GM19397 (cell line): Measurements from ENCODE around the gene RPS6KA2.

Experiments used
- ATAC-seq: cut with Tn5 transposase; IDR thresholded peaks from one replicate; pipeline ENCODE4 v1.9.1; 2021; ENCODE audit warnings: mild to moderate bottlenecking, moderate library complexity; ENCODE audit not compliant: unreplicated experiment

RPS6KA2 gene

GRCh38 chr6:166507809-166508564 lies 119.1 kb downstream of the RPS6KA2 start:
- no peak for ATAC-seq

DNA sequence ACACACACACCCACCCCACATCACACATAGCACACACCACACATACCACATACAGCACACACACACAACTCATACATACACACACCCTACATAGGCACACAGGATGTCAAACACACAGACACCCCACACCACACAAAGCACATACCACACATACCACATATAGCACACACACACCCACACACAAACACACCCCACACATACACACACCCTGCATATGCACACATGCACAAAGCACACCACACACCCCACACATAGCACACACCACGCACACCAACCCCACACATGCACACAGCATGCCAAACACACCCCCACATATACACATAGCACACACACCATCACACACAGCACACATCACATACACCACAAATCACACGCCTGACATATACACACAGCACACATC lies 119.7 kb downstream of the RPS6KA2 start:
- ATAC-seq, result no peak

- no peak for ATAC-seq
These were observed 121.7 kb downstream of the RPS6KA2 start for GRCh38 chr6:166505133-166505905.

GRCh38 chr6:166504100-166504499 lies 123.0 kb downstream of the RPS6KA2 start:
- ATAC-seq, result no peak

DNA sequence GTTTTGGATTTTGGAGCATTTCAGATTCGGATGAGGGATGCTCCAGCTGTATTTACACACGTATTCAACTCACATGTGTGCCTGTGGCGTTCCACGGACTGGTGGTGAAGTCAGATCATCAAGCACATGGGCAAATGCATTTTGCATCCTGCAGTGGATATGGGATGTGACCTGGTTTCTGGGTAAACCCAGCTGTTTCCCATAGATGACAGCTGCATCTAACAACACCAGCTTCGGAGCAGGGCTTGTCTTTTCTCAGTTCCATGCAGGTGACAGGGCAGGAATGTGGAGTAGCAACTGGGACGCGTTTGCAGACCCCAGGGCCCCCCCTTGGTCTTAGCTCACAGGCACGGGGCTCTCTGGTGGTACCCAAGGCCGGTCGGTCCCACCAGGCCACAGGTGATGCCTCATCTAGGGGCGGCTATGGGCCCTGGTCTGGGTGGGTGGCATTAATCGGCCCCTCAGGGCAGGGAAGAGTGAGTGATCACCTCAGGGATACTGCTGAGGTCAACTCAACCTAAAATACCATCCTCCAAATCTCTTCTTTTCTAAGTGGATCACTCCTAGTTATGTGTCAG lies 123.8 kb downstream of the RPS6KA2 start:
- ATAC-seq, result no peak

- no peak for ATAC-seq
These were observed 124.6 kb downstream of the RPS6KA2 start for GRCh38 chr6:166502453-166502852.

- no peak for ATAC-seq
These were observed 125.8 kb downstream of the RPS6KA2 start for GRCh38 chr6:166501246-166501645.

DNA sequence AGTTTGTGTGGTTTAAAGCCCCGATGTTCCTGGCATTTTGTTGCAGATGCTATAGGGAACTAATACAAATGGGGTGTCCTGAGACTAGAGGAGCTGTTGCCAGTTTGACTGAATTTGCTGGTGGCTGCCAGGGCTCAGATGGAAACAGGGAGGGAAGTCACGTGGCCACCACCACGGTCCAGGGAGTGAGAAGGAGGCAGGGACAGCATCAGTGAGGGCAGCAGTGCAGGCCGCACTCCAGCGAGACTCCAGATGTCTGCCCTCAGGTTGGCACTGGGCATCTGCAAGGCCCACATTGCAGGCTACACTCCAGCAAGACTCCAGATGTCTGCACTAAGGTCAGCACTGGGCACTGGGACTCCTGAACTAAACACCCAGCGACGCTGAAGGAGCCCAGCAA lies 126.8 kb downstream of the RPS6KA2 start:
- no peak for ATAC-seq

GRCh38 chr6:166499350-166500163 lies 127.5 kb downstream of the RPS6KA2 start:
- ATAC-seq, result peak; percentile 60

- no peak for ATAC-seq
These were observed 128.2 kb downstream of the RPS6KA2 start for GRCh38 chr6:166498661-166499349.

DNA sequence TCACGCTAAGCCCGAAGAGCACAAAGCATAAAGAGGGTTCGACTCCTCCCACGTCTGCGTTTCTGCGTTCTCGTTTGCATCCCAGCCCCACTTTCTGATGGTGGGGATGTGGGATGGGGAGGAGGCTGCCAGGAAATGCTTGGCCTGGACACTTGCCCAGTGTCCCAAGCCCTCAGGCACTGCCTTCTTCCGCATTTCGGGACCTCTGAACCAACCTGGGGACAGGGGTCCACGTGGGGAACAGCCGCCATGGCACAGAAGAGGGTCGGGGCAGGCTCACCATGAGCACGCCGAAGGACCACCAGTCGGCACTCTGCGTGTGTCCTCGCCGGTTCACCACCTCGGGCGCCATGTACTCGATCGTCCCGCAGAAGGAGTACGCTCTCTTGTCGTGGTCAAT lies 128.8 kb downstream of the RPS6KA2 start:
- no peak for ATAC-seq

DNA sequence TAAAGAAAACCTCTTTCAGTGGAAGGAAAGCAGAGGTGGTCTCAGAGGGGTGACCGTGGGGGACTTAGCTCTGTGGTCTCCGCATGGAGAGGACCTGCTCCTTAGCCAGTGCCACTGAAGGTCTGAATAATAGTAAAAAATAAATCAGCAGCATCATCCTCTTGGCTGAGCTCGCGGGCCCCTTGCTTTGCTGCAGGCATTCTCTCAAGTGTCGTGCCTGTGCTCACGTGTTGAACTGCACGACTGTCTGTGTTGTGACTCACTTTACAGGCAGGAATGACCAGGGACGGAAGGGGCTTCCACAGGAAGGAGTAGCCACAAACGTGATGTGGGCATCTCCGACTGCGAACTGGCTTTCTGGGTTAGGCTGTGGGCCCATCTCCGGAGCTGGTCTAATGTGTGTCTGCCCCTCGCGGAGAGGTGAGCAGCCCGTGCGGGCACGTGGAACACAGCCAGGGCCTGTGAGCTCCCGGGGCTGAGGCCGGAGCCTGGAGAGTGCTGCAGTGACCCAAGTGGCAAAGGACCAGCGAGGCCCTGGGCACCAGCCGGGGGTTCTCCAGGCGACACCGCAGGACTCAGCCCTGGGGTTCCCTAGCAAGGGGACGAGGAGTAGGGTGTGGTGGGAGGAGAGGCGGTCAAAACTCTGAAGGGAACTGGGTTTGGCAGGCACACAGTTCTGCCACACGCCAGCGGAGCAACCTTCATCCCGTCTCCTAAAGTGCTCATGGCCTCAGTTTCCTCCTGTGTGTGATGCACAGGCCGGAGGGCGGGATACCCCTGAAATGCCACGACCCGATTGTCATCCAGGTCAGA lies 129.8 kb downstream of the RPS6KA2 start:
- no peak for ATAC-seq

- no peak for ATAC-seq
These were observed 130.6 kb downstream of the RPS6KA2 start for GRCh38 chr6:166496460-166496859.

GRCh38 chr6:166495487-166496314 lies 131.3 kb downstream of the RPS6KA2 start:
- no peak for ATAC-seq

DNA sequence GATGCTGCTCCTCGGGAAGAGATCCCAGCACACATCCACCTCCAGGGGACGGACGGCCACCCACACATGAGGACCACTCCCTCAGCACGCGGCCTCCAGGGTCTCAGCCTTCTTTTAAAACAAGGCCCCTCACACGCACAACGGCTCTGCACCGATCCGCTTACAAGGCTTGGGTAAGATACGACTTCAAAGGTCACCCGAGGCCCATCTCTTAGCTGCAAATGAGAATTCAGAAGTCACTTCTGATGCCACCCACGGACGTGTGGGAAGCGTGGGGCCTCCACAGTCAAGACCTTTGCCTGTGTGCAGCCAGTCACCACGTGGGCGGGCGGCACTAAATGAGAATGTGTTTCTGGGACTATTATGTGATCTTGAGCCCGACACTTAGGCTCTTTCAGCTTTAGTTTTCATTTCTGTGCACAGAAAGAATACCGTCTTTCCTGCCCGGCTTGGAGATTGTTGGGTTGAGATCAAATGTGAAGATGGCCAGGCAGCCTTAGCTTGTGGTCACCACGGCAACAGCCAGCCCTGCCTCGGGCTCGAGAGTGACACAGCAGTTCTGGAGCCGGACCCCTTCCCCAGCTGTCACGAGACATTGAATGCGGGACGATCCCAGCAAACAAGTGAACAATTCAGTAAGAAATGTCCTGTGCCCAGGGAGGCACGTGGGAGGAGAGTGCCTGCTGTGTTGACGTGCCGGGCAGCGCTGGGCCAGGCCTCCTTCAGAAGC lies 132.1 kb downstream of the RPS6KA2 start:
- ATAC-seq, result no peak

DNA sequence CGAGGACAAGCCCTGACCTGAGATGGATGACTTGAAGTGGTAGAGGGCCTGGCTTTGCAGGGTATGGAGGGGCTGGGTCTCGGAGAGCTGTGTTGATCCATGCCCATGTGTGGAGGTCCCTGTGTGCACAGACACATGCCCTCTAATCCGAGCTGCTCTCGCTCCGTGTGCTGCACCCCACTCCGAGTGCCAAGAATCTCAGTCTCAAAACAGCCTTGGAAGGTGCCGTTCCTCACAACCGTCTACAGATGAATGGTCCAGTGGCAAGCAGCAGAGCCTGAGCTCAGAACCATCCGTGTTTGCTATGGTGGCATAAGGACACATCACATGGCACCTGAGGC lies 133.0 kb downstream of the RPS6KA2 start:
- ATAC-seq, result no peak

GRCh38 chr6:166493427-166494100 lies 133.5 kb downstream of the RPS6KA2 start:
- no peak for ATAC-seq
